Neutrophil (primary cell): ENCODE data around the gene LNX2.
"Not testable (repeated sequence)": the region's sequence is repeated elsewhere in the genome, so short reads cannot be mapped to it uniquely, and the experiment has no call there.

Experiments used
- H3K27ac ChIP-seq: fragments of 200-600 bp; sonication (generic); 2 replicates; pipeline ENCODE4 v1.5.1; 2016; ENCODE audit warnings: mild to moderate bottlenecking, moderate library complexity
- H3K27me3 ChIP-seq: fragments of 200-600 bp; sonication (generic); 2 replicates; pipeline ENCODE4 v1.6.0; 2016; ENCODE audit warnings: mild to moderate bottlenecking
- H3K36me3 ChIP-seq: fragments of 200-600 bp; sonication (generic); 2 replicates; pipeline ENCODE4 v1.5.1; 2017
- H3K4me1 ChIP-seq, 2 experiments: fragments of 200-600 bp in 1 of 2; sonication (generic) in 1 of 2; 1 replicate in 1 of 2; 2 replicates in 1 of 2; pipeline versions ENCODE4 v1.5.1 to v1.6.1; 2013 to 2016; ENCODE audit warnings: low read depth in 1 of 2, low read length in 1 of 2, mild to moderate bottlenecking in 1 of 2, moderate library complexity in 1 of 2; ENCODE audit not compliant: control insufficient read depth in 1 of 2, insufficient read depth in 1 of 2
- H3K4me3 ChIP-seq, 2 experiments: fragments of 200-600 bp in 1 of 2; sonication (generic) in 1 of 2; 1 replicate in 1 of 2; 2 replicates in 1 of 2; pipeline ENCODE4 v1.5.1; 2013 to 2016; ENCODE audit warnings: low read depth in 1 of 2, low read length in 1 of 2, mild to moderate bottlenecking in 1 of 2, moderate library complexity in 1 of 2
- H3K9me3 ChIP-seq: fragments of 200-600 bp; sonication (generic); 2 replicates; pipeline ENCODE4 v1.5.1; 2016
- CTCF ChIP-seq: fragments of 200-600 bp; sonication (generic); IDR thresholded peaks from 2 replicates; pipeline ENCODE4 v1.5.1; 2016; ENCODE audit warnings: antibody characterized with exemption

The LNX2 gene

DNA sequence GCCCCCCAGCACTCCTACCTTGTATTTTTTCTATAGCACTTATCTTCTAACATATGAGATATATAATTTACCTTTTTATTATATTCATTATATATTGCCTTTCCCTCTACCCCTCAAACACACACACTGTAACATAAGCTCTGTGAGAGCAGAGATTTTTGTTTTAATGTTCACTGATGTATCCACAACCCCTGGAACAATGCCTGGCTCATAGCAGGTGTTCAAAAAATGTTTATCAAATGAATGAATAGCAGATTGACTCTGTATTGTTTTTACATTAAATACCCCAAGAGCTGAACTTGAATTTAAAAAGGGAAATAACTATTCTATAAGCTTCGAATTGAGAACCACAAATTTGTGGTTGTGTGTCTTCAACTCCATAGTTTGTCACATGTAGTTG is 12.3 kb upstream of the LNX2 start:
- H3K27me3 ChIP-seq, result no peaks in the 10 kb centered on the region
- H3K4me1 ChIP-seq, result peaks cover 0 to 9% of the 10 kb centered on the region in 2 experiments
- H3K4me3 ChIP-seq, result no peak overlapping the region
- peaks cover 13% of the 10 kb centered on the region for H3K36me3 ChIP-seq
- no peak for TF ChIP-seq CTCF
- H3K27ac ChIP-seq, result no peak overlapping the region
- no peaks in the 10 kb centered on the region for H3K9me3 ChIP-seq

- Histone ChIP-seq H3K9me3 (no peaks in the 10 kb centered on the region), H3K27me3 (no peaks in the 10 kb centered on the region), H3K4me3 (no peak overlapping the region), H3K27ac (no peak overlapping the region), H3K36me3 (peaks cover 13% of the 10 kb centered on the region), H3K4me1 (peaks cover 0 to 9% of the 10 kb centered on the region in 2 experiments)
- TF ChIP-seq CTCF, result no peak
These were observed 11.9 kb upstream of the LNX2 start for GRCh38 chr13:27632214-27632613.

GRCh38 chr13:27631665-27632064 is 11.3 kb upstream of the LNX2 start:
- Histone ChIP-seq H3K27ac (no peak overlapping the region), H3K9me3 (no peaks in the 10 kb centered on the region), H3K4me1 (peaks cover 0 to 9% of the 10 kb centered on the region in 2 experiments), H3K27me3 (no peaks in the 10 kb centered on the region), H3K36me3 (peaks cover 13% of the 10 kb centered on the region), H3K4me3 (no peak overlapping the region)
- no peak for TF ChIP-seq CTCF

- H3K27me3 ChIP-seq, result no peaks in the 10 kb centered on the region
- peaks cover 13% of the 10 kb centered on the region for H3K36me3 ChIP-seq
- no peak overlapping the region for H3K27ac ChIP-seq
- peaks cover 0 to 9% of the 10 kb centered on the region in 2 experiments for H3K4me1 ChIP-seq
- H3K9me3 ChIP-seq, result no peaks in the 10 kb centered on the region
- no peak overlapping the region for H3K4me3 ChIP-seq
- TF ChIP-seq CTCF, result no peak
These were observed 10.8 kb upstream of the LNX2 start for GRCh38 chr13:27631156-27631555.

DNA sequence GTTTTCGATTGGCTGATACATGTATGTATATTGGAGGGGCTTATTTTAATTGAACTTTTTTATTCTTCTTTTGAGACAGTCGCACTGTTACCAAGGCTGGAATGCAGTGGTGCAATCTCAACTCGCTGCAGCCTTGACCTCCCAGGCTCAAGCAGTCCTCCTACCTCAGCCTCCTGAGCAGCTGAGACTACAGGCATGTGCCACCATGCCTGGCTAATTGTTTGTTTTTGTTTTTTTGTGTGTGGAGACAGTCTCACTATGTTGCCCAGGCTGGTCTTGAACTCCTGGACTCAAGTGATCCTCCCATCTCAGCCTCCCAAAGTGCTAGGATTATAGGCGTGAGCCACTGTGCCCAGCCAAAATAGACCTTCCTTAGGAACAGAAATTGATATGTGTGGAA is 8.4 kb upstream of the LNX2 start:
- not testable (repeated sequence) for H3K9me3 ChIP-seq, H3K4me1 ChIP-seq, H3K4me3 ChIP-seq, H3K27ac ChIP-seq, H3K27me3 ChIP-seq
- H3K36me3 ChIP-seq, result peaks cover 13% of the 10 kb centered on the region

- Histone ChIP-seq H3K4me1 (peaks cover 4 to 6% of the 10 kb centered on the region in 2 experiments), H3K4me3 (no peak overlapping the region), H3K36me3 (peaks cover 12% of the 10 kb centered on the region), H3K27me3 (no peaks in the 10 kb centered on the region), H3K9me3 (no peaks in the 10 kb centered on the region), H3K27ac (no peak overlapping the region)
- no peak for TF ChIP-seq CTCF
These were observed 7.8 kb upstream of the LNX2 start for GRCh38 chr13:27628081-27628480.
